Stimulated activated CD4-positive, alpha-beta T cell treated with anti-CD3 and anti-CD28 coated beads, Interleukin-1b, Interleukin-23, amount 100 ng/mL, for 4 hours (primary cell): Measurements from ENCODE around the gene FARS2.

Experiments
- DNase-seq, 2 donors: peaks; one replicate each; pipeline ENCODE4 v3.0.0-alpha.2; 2020; ENCODE audit warnings: low read depth in 2 of 2

The FARS2 gene

DNA sequence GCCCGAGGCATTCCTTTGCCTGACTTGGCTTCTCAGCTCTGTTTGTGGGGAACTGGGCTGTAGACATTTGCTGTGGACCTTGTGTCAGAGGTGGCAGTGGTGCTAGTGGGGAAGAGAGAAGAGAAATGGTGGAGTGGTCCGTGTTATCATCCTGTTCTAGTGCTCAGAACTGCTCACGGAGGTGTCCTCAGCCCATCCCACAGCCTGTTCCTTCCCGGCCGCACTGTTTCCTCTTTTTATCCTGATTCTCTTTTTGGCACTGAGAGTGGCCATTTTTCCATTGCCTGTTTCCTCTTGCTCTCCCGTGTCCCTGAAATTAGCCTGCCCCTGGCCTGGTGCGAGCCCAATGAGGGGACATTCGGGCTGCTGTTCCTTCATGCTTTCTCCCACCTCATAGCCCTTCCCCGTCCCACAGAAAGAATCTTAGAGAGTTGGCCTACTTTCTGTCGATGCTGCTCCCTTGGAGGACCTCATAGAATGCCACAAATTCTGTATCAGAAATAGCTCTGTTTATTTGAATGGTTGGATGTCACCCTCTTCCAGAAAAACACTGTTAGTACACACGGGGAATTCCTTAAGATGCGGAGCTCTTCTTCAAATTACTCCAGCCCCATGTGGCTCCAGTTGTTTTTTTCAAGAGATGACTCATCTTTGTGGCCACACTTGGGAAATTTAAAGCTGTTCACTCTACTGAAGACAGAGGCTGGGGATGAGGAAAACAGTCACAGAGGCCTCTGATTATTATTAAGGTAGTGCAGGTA lies 26.1 kb downstream of the FARS2 start:
- no peak for DNase-seq

DNA sequence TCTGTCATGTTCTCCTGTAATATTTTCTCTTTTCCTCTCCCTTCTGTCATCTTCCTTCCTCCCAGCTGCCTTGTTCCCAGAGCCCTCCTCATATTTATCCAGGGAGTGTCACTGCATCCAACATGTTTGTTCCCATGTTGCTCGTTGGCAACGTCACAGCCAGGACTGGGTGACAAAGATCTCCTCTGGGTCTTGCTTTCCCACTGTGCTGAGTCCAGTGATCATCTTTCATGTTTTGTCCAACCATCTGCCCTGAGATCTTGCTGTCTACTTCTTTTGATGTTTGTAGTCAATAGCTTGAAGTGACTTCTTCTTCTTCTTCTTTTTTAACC lies 26.6 kb downstream of the FARS2 start:
- no peak for DNase-seq

DNA sequence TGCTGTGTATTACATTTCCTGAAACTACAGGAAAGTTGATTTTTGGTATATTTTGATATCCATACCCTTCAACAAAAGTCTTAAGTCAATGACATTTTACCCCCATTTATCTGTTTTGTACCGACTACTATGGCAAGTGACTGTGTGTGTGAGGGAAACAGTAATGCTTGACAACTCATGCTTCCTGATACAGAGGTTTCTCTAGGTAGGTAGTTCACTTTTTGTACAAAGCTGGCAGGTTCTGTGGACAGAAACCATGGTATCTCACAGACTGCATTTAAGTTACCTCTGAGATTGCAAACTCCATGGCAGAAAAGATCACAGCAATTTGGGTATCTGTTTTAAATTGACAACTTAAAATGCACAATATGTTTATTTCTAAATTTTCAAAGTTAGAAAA lies 28.8 kb downstream of the FARS2 start:
- no peak for DNase-seq

GRCh38 chr6:5290500-5290899 lies 29.2 kb downstream of the FARS2 start:
- no peak for DNase-seq

DNA sequence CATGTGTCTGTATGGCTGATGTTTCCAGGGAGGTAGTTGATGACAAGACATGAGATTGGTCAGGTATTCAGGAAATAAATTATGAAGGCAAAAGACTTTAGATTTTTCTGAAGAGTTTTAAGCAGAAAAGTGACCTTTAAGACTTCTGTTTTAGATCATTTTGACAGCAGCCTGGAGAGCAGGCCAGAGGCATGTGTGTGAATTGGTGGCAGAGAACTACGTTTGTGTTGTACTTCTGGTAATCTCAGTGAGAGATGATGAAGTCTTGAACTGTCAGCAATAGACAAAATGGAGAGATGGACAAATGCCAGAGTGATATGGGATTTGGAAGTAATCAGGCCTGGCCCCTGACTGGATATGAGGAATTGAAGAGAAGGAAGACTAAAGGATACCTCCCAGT lies 30.8 kb downstream of the FARS2 start:
- no peak for DNase-seq

GRCh38 chr6:5293692-5294091 lies 32.4 kb downstream of the FARS2 start:
- no peak for DNase-seq

- no peak for DNase-seq
Measured at GRCh38 chr6:5294392-5295211, 33.3 kb downstream of the FARS2 start.

DNA sequence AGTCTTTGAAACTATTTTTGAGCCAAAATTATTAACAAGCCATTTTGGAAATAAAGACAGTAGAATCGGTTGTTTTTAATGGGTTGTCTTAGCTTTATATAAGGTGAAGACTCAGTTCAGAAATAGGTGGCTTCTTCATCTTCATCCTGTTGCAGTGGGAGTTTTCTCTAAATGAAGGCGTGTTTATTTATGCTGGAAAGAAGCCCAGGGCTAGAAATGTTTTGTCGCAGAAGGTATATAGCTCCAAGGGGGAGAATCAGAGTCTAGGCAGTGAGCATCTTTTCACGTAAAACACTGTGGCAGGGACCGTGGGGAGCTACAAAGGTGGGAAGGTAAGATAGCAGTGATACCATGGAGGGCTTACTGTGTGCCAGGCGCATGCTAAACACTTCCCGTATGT lies 34.3 kb downstream of the FARS2 start:
- DNase-seq: no peak

GRCh38 chr6:5300206-5300764 lies 39.0 kb downstream of the FARS2 start:
- no peak for DNase-seq

- DNase-seq: no peak
Measured at GRCh38 chr6:5302220-5302946, 41.1 kb downstream of the FARS2 start.

GRCh38 chr6:5302995-5303622 lies 41.8 kb downstream of the FARS2 start:
- peak; percentile 23 to 34 for DNase-seq

DNA sequence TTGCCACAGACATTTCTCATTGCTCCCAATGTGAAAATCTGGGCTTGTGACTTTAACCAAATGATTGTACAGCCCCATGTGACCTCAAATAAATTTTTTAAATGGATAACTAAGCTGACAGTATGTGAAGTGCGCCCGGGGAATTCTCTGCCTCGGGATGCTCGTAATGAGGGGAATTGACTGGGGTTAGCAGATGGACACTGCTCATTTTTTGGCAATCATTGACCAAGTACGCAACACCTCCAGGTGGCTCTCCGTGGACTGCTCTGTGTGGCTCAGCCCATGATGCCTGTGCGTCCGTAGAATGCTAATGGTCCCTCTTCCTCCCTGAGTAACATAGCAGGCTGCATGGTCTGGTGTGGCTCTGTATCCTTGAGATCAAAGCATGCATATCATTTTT lies 42.4 kb downstream of the FARS2 start:
- no peak for DNase-seq

GRCh38 chr6:5305968-5306626 lies 44.8 kb downstream of the FARS2 start:
- DNase-seq: no peak

DNA sequence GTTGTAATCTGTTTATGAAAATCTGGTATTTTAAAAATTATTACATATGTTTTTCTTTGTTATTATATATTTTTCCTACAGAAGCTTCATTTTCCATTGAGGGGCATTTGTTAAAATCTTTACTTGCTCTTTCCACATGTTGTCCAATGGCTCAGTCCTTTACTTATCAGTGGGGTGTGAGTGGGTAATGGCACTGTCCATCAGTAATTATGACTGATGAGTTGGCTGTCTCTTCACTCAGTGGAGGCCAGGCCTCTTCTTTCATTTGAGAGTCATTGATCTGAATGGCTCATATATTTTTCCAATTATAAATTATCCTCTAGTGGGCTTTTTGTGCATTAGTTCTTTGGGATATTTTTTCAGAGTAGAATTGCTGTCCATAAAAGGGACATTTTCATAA lies 45.7 kb downstream of the FARS2 start:
- no peak for DNase-seq

GRCh38 chr6:5308066-5308465 lies 46.8 kb downstream of the FARS2 start:
- no peak for DNase-seq

GRCh38 chr6:5314191-5314865 lies 53.0 kb downstream of the FARS2 start:
- DNase-seq: no peak

- DNase-seq: no peak
Measured at GRCh38 chr6:5315881-5316280, 54.6 kb downstream of the FARS2 start.

DNA sequence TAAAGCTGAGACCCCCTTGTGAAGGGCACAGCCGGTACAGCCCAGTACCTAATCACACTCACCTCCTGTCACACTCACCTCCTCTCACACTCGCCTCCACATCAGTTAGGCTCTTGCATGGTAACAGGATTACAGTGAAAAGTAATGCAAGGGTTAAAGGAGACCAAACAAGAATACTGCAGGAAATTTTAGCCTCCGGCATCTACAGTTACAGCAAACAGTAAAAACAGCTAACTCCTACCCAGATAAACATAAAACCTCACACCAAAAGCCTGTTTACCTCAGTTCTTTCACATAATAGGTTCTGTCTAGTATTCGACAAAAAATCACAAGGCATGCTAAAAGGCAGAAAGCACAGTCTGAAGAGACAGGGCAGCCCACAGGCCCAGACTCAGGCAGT lies 55.6 kb downstream of the FARS2 start:
- no peak for DNase-seq

GRCh38 chr6:5318617-5319272 lies 57.4 kb downstream of the FARS2 start:
- no peak for DNase-seq

GRCh38 chr6:5323979-5324378 lies 62.7 kb downstream of the FARS2 start:
- DNase-seq: no peak
